GM10266 (cell line): ENCODE results near the gene IFNAR1.

ENCODE experiments used
- DNase-seq: peaks from one replicate; pipeline ENCODE4 v3.0.0; 2012; ENCODE audit errors: extremely low spot score
- TF ChIP-seq, protein P1 (sequence below): IDR thresholded peaks from 2 replicates; pipeline ENCODE4 v1.5.1; 2012; ENCODE audit warnings: mild to moderate bottlenecking, low read depth; ENCODE audit not compliant: control insufficient read depth, insufficient read depth; ENCODE audit errors: missing control alignments

The IFNAR1 gene

GRCh38 chr21:33368576-33368975, 43.8 kb downstream of the IFNAR1 start:
- no peak for DNase-seq
- TF ChIP-seq, protein P1, sequence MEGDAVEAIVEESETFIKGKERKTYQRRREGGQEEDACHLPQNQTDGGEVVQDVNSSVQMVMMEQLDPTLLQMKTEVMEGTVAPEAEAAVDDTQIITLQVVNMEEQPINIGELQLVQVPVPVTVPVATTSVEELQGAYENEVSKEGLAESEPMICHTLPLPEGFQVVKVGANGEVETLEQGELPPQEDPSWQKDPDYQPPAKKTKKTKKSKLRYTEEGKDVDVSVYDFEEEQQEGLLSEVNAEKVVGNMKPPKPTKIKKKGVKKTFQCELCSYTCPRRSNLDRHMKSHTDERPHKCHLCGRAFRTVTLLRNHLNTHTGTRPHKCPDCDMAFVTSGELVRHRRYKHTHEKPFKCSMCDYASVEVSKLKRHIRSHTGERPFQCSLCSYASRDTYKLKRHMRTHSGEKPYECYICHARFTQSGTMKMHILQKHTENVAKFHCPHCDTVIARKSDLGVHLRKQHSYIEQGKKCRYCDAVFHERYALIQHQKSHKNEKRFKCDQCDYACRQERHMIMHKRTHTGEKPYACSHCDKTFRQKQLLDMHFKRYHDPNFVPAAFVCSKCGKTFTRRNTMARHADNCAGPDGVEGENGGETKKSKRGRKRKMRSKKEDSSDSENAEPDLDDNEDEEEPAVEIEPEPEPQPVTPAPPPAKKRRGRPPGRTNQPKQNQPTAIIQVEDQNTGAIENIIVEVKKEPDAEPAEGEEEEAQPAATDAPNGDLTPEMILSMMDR = no peak

- TF ChIP-seq, protein P1 = no peak
- no peak for DNase-seq
Measured at GRCh38 chr21:33369586-33369985, 44.8 kb downstream of the IFNAR1 start.

GRCh38 chr21:33370305-33370704, 45.5 kb downstream of the IFNAR1 start:
- TF ChIP-seq, protein P1 = no peak
- DNase-seq = no peak

DNA sequence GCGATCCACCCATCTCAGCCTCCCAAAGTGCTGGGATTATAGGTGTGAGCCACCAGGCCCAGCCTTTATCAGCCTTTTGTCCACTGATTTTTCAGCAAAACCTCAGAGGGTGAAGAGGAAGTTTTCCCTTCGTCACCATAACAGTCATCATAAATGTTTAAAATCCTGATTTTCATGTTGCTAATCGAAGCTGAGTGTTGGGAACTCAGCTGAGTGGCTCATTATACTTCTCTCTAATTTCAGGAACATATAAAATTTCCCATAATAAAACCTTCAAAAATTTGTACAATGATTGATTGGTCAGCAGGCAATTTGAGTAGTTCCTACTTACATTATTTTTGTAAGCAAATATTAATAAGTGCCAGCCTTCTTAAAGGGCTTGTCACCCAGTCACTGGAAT, 46.6 kb downstream of the IFNAR1 start:
- TF ChIP-seq, protein P1 = no peak
- no peak for DNase-seq

- TF ChIP-seq, protein P1 = no peak
- DNase-seq = no peak
Measured at GRCh38 chr21:33372582-33372981, 47.8 kb downstream of the IFNAR1 start.

DNA sequence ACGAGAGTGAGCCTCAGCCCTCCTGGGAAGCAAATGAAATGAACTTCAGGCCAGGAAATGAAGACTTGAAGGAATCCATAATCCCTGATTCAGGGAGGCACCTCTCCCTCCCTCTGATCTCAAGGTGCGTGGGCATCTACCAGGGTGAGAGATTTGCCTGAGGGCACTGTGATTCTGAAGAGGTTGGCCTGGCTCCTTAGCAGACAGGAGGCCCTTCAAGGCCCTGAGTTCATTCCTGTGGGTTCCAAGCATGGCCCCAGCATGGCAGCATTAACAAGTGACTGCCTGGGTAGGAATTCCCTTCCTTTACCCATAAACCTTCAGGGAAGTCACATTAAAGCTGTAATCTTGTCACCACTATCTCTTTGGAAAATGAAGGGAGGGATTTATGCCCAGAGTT, 48.7 kb downstream of the IFNAR1 start:
- no peak for DNase-seq
- TF ChIP-seq, protein P1 = no peak

GRCh38 chr21:33374080-33374449, 49.3 kb downstream of the IFNAR1 start:
- TF ChIP-seq, protein P1 = no peak
- DNase-seq = no peak
